Suprapubic skin (tissue), 4 donors: ENCODE results near the gene INPP4B.

Experiments used
- CTCF ChIP-seq, 2 donors: fragments of 200-600 bp in 1 of 2; fragments of 450-650 bp in 1 of 2; sonication (generic) in 1 of 2; IDR thresholded peaks; one replicate each; pipeline ENCODE4 v1.5.1; 2016 to 2019; ENCODE audit warnings: antibody characterized with exemption in 2 of 2, mild to moderate bottlenecking in 1 of 2, moderate library complexity in 1 of 2
- EP300 ChIP-seq: sonication (generic); formaldehyde crosslinking; IDR thresholded peaks from one replicate; pipeline ENCODE4 v1.6.1; 2017; ENCODE audit warnings: antibody characterized with exemption
- POLR2A ChIP-seq, 2 donors: fragments of 450-650 bp; IDR thresholded peaks; one replicate each; pipeline ENCODE4 v1.6.1; 2017; ENCODE audit warnings: antibody characterized with exemption in 2 of 2, mild to moderate bottlenecking in 2 of 2, moderate library complexity in 2 of 2
- POLR2AphosphoS5 ChIP-seq, 3 donors: sonication (generic); formaldehyde crosslinking; IDR thresholded peaks; one replicate each; pipeline ENCODE4 v1.6.1; 2017; ENCODE audit warnings: antibody characterized with exemption in 3 of 3

DNA sequence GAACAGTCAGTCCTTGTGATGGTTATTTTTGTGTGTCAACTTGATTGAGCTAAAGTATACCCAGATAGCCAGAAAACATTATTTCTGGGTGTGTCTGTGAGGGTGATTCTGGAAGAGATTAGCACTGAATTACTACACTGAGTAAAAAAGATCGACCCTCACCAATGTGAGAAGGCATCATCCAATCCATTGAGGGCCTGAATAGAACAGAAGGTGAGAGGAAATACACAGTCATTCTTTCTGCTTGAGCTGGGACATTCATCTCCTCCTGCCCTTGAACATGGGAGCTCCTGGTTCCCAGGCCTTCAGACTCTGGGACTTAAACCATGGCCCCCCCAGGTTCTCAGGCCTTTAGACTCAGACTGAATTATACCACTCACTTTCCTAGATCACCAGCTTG lies 22.3 kb downstream of the INPP4B start:
- TF ChIP-seq CTCF (IDR thresholded peaks at IDR 0.05) (no peak), POLR2A (IDR thresholded peaks at IDR 0.05) (no peak), EP300 (no peak), POLR2AphosphoS5 (IDR thresholded peaks at IDR 0.05) (no peak)
